Mesodermal cell (in vitro differentiated cells): ENCODE measurements around the gene BTBD1.

Source experiments
- H3K27ac ChIP-seq: 2 replicates; pipeline ENCODE4 v1.7.0; 2013; ENCODE audit warnings: mild to moderate bottlenecking, low read depth, low read length, moderate library complexity; ENCODE audit not compliant: severe bottlenecking
- H3K36me3 ChIP-seq: 2 replicates; pipeline ENCODE4 v1.7.1; 2013; ENCODE audit warnings: mild to moderate bottlenecking, low read length, moderate library complexity; ENCODE audit not compliant: control insufficient read depth, insufficient read depth
- H3K4me1 ChIP-seq: one replicate; pipeline ENCODE4 v1.7.1; 2013; ENCODE audit warnings: mild to moderate bottlenecking, low read length; ENCODE audit not compliant: insufficient read depth, control insufficient read depth, poor library complexity, severe bottlenecking
- H3K4me3 ChIP-seq: 2 replicates; pipeline ENCODE4 v1.7.0; 2013; ENCODE audit warnings: low read length, control low read depth, mild to moderate bottlenecking; ENCODE audit not compliant: insufficient read depth, poor library complexity, severe bottlenecking; ENCODE audit errors: extremely low read depth
- H3K9me3 ChIP-seq: 2 replicates; pipeline ENCODE4 v1.7.1; 2013; ENCODE audit warnings: mild to moderate bottlenecking, low read length, moderate library complexity; ENCODE audit not compliant: control insufficient read depth
- WGBS, 2 experiments: methylation state at CpG; one replicate each; pipeline ENCODE4 v1.1.5; 2013; ENCODE audit warnings: missing lambda C conversion rate in 2 of 2; ENCODE audit not compliant: insufficient coverage in 2 of 2; 5-methylcytosine and 5-hydroxymethylcytosine counted together

The BTBD1 gene

DNA sequence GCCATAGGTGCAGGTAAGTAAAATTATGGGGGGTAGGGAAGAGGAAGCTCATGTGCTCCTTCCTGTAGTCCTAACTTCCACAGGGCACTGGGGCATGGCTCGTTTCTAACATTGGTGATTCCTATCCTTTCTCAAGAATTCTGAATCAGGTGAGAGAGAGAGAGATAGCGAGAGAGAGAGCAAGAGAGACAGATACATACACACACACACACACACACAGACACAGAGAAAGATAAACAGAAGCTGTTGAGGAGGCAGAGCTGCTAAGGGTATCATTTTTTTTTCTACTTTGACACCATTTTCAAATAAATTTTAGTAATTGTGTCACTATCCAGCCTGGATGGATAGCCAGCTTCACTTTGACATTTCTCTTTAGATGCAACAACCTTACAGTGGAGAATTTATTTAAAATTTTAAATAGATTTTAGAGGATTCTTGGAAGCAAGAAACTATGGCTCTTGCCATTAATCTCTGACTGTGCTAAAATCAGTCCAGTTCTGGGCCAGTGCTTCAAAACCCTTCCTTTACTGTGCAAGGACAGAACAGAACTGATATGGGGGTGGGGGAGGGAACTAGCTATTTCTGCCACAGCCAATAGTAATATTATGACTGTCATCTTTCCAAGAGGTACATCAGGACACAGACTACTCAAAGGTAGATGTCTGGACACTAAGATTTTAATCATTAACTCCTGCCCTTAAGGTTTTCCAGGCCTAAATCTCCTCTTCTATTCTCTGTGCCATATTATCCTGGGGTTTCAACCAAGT, 95.7 kb downstream of the BTBD1 start:
- WGBS, 2 experiments: no CpG with 5 or more reads among the region's 2 CpGs
- H3K9me3 ChIP-seq: no peaks in the 10 kb centered on the region
- no peak overlapping the region for H3K4me3 ChIP-seq
- H3K27ac ChIP-seq: no peak overlapping the region
- H3K4me1 ChIP-seq: no peaks in the 10 kb centered on the region
- H3K36me3 ChIP-seq: no peaks in the 10 kb centered on the region

DNA sequence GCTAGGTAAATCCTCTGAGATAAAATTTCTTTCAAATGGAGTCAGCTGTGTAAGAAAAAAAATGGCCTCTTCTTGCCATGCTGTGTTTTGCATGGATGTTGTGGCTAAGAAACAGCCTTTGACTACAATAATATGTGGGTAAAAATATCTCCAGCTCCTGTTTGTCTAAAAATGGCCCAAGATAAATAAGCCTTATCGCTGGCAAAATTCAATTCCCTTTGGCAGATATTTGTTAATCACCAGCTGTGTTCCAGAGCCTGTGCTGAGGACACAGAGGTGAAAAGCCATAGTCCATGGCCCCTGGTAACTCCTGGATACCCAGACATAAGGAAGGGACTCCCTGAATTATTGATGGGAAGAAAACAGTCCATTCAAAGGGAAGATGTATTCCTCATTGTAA, 96.4 kb downstream of the BTBD1 start:
- Histone ChIP-seq H3K4me1 (no peaks in the 10 kb centered on the region), H3K36me3 (no peaks in the 10 kb centered on the region), H3K4me3 (no peak overlapping the region), H3K9me3 (no peaks in the 10 kb centered on the region), H3K27ac (no peak overlapping the region)
- 100% methylated on average over 1 of the region's 1 CpG for WGBS, 2 experiments

DNA sequence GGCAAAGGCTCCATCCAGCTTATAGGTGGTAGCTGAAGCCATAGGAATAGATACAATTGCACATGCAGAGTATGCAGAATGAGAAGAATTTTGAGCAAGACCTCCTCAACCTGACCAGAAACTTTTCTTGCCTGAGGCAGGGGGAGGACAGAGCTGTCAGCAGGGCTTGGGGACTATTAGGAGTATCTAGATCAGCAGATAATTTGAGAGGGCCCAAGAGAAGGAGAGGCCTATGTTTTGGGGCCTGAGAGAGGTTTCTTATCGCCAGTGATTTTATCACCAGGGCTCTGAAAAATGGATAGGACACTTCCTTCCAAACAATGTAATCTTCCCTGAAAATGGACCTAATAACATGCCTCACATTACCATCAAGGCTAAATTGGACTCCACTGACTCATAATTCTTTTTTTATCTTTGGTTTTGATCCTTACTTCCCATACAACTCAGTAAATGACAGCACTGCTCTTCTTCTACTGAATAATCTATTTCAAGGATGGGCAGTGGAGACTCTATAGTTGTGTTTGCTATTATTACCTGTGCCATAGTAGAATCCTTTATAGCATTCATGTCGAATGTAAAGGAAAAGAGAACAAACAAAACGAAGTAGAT, 96.9 kb downstream of the BTBD1 start:
- Histone ChIP-seq H3K4me1 (no peaks in the 10 kb centered on the region), H3K27ac (no peak overlapping the region), H3K4me3 (no peak overlapping the region), H3K36me3 (no peaks in the 10 kb centered on the region), H3K9me3 (no peaks in the 10 kb centered on the region)
- WGBS, 2 experiments: 73 to 81% methylated on average over 2 to 3 of the region's 3 CpGs

GRCh38 chr15:82969353-82969752, 97.7 kb downstream of the BTBD1 start:
- WGBS, 2 experiments: 89% methylated on average over 5 of the region's 7 CpGs
- Histone ChIP-seq H3K36me3 (no peaks in the 10 kb centered on the region), H3K9me3 (no peaks in the 10 kb centered on the region), H3K27ac (no peak overlapping the region), H3K4me1 (no peaks in the 10 kb centered on the region), H3K4me3 (no peak overlapping the region)

DNA sequence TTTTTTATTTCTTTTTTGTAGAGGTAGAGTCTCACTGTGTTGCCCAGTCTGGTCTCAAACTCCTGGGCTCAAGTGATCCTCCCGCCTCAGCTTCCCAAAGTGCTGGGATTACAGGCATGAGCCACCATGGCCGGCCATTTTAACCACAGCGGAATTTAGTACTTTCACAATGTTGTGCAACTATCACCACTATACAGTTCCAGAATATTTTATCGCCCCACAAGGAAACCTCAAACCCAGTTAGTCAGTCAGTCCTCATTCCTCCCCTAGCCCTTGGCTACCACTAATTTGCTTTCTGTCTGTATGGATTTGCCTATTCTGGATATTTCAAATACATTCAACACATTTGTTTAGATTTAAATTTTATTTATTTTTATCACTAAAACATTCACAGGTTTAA, 99.0 kb downstream of the BTBD1 start:
- no peak overlapping the region for H3K27ac ChIP-seq
- no peak overlapping the region for H3K4me3 ChIP-seq
- no peaks in the 10 kb centered on the region for H3K9me3 ChIP-seq
- 87 to 94% methylated on average over 3 to 4 of the region's 4 CpGs for WGBS, 2 experiments
- no peaks in the 10 kb centered on the region for H3K4me1 ChIP-seq
- no peaks in the 10 kb centered on the region for H3K36me3 ChIP-seq

DNA sequence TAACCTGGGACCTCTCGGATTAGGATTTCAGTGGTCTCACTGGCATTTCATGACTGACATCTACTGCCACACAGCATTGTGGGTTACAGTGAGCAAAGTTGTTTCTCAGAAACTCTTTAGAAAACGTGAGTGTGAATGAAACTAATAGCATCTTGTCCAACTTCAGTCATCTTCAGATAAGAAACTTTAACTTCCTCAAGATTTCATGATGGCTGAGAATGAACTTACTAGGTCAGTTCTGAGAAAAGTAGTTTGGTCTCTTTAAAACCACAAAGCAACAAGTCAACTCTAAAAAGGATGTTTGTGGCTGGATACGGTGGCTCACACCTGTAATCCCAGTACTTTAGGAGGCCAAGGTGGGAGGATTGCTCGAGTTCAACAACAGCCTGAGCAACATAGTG, 100.4 kb downstream of the BTBD1 start:
- no peak overlapping the region for H3K27ac ChIP-seq
- WGBS, 2 experiments: 84 to 96% methylated on average over 3 of the region's 4 CpGs
- H3K36me3 ChIP-seq: no peaks in the 10 kb centered on the region
- no peaks in the 10 kb centered on the region for H3K4me1 ChIP-seq
- H3K4me3 ChIP-seq: no peak overlapping the region
- H3K9me3 ChIP-seq: no peaks in the 10 kb centered on the region
